ENCODE data around the gene FTO.
A peak's percentile ranks its signal among the peaks of the same experiment; 100 is the strongest.

FTO gene

DNA sequence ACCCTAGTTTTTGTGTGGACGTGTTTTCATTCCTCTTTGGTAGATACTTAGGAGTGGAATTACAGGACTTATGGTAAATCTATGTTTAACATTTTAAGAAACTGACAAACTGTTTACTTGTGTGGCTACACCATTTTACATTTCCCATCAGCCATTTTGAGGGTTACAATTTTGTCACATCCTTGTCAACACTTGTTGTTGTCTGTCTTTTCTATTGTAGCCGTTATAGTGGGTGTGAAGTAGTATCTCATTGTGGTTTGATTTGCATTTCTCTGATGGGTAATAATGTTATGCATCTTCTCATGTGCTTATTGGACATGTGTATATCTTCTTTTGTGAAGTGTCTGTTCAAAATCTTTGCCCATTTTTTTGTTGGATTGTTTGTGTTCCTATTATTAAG, 4.5 kb downstream of the FTO start:
- DNase-seq = no peak

DNA sequence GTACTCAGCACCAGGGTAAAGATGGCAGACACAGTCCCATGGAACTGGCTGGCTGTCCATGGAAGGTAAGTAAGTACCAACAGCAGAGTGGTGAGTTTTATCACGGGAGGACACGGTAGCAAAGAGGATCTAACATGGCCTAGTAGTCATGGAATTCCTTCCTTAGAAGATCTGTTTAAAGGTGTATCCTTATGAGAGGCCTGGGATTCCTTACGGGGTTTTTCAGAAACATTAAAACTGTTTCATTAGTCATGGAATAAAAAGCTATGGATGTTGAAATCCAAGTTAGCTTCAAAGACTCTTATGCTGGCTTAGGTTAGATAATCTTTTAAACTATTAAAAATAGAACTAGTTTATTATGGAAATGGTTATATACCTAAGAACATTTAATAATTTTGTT, 7.4 kb downstream of the FTO start:
- no peak for DNase-seq

DNA sequence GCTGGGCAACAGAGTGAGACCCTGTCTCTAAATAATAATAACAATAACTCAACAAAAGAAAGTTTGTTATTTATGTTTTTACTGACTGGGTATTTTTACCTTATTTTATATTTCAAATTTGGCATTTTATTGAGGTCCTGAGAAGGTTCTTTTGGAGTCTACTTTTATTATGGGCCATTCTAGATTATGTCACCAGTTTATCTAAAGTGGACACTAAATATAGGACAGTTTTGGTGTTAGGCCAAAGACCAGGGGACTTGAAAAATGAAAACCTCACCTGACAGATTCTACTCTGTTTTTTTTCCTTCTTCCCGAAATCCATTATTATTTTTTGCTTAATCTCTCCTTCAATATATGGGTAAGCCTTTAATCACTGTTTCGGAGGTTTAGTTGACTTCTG, 8.1 kb downstream of the FTO start:
- DNase-seq = no peak

DNA sequence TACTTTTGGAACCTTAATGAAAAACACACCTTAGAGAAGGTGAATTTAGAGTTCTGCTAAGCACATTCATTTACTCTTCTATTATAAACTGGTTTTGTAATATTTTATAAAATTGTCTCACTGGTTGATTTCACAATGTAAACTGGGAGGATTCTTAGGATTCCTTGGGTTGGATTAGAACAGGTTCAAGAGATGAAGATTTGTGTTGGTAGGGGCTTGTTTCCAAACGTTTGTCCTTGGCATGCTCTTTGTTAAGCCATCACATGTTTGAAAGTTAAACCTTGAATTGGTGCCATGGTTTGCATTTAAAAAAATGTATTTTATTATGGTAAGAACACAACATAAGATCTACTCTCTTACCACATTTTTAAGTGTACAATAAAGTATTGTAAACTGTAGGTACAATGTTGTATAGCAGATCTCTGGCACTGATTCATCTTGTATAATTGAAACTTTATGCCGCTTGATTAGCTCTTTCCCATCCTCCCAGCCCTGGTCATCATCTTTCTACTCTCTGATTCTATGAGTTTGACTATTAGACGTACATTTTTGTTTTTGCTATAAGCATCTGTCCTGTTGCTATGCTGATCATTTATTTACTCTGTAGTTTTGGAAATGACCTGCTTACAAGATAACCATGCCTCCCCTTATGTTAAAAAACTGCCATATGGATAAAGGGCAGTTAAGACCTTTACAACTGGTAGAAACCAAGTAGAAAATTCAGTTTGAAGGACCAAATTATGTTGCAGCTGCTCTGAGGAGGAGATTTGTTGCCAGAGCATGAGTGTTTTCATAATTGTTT, 9.6 kb downstream of the FTO start:
- no peak for DNase-seq

DNA sequence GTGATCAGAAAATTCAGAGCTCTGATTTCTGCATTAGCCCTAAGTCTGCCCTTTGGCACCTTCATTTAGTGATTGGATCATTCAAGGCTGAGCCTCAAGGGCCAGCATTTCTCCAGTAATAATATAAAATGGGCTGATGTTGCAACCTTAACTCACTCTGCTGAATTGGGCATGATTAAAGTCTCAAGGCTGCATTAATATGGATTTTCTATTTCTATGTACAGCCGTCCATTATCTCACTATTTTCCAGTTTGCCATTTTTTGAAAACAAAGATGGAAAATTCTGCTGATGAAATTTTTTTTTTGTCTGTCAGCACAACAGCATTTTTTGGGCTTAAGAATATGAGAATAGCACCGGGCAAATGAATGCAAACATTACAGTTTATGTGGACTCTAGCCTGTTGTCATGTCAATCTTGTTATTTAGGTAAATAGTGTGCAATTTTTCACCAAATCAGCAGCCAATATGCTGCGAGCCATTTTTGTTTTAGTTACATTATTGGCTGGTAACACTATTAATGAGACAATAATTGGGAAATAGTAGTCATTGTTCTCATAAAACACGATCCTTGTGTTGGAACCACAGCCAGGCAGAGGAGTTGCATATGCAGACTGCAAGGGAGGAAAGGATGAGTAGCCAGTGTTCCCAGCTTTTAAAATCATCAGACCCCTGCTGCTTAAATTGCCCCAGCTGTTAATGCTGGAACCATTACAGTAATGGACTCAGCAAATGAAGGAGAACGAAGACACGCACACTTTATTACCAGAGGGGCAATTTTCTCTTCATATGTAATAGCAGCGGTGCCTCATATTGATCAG, 10.5 kb downstream of the FTO start:
- DNase-seq = no peak

DNA sequence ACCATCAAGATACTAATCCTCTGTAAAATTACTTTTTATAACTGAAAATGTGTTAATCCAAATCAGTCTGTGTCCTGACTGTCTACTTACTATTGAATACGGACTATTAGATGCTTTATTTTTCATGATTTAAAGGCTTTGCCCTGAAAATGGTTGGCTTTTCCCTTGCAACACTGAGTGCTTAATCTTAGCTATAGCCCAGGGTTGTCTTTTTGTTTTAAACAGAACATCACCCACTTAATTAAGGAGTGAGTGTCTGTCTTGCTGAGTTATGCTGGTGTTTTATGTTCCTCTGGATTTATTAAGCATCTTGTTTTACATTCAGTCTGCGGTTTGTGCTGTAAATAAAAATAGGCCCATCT, 11.0 kb downstream of the FTO start:
- DNase-seq = no peak

DNA sequence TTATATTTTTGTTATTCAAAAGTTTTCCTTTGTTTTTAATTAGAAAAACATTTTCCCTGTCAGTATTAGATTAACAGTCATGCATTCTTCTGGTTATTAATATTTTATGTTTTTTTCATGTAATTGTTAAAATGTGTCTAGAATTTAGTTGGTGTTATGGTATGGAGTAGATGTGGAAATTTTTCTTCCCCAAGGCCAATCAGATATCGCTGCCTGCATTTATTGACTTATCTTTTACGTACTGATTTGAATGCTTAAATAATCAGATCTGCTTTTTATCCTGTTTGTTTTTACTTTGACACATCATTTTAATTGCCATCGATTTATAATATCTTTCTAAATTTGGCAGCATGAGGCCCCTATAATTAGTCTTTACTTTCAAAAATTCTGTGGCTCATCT, 13.6 kb downstream of the FTO start:
- no peak for DNase-seq

DNA sequence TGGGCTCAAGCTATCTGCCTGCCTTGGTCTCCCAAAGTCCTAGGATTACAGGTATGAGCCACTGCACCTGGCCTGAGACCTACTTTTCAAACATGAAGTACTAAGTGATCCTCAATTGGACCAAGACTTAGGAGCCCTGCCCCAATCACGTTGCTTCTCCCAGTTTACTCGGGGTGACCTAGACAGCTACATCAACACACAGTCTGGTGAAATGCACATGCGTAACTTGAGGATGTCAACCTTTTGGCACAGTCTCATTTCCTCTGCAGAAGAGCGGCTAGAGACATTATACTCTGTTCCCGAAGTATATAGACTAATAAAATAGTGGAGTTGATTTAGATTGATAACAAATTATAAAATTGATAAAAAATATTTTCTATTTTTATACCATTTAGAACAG, 17.1 kb downstream of the FTO start:
- no peak for DNase-seq

DNA sequence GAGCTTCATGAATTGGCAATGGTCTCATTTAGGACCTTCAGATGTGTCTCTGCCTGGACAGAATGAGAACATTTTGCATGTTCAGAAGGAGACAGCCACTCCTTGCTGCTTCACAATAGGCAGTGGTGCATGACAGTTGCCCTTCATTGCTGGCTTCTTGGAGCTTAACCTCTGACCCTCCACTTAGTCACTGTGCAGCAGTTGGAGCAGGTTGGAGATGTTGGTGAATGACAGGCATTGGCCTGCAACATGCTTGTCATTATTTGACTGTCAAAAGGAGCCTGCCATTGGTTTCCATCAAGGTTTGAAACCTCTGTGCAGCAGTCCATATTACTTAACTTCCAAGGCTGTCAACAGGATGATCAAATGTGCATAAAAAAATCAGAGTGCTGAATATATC, 22.7 kb downstream of the FTO start:
- DNase-seq = no peak

DNA sequence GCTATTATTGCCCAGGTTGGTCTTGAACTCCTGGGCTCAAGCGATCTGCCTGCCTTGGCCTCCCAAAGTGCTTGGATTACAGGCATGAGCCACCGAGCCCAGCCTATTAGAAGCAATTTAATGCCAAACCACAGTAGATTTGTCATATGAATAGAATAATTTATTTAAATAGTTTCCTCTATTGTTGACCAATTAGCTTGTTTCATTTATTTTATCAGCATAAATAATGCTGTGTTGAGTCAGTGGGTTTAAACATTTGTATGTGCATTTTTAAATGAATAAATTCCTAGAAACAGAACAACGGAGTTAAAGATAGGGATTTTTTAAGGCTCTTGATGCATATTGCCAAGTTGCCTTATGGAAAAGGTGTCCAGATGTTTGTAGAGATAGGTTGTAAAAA, 26.7 kb downstream of the FTO start:
- no peak for DNase-seq

DNA sequence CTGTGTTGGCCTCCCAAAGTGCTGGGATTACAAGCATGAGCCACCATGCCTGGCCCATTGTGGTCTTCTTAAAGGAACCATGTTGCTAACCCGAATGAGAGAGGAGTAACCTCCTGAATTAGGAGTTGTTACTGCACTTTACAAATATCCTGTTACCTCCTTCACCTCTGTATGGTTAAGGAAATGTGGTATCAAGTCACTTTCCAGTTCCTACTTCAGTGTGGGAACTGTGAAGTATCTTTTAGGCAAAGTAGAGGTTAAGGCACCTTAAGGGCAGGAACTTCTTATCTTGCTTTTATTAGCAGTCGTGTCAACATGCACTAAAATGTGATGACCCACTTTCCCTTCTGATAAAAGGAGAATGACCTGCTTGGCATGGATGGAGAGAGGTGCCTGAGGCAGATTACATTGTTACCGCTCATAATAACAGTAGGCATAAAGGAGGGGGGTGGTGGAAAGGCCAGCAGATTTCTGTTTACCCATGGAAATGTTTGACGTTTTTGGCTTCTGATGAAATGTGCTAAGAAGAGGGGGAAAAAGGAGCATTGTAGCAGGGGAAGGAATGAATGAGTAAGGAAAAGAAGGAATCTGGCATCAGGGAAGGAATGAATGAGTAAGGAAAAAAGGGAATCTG, 28.5 kb downstream of the FTO start:
- DNase-seq = no peak

DNA sequence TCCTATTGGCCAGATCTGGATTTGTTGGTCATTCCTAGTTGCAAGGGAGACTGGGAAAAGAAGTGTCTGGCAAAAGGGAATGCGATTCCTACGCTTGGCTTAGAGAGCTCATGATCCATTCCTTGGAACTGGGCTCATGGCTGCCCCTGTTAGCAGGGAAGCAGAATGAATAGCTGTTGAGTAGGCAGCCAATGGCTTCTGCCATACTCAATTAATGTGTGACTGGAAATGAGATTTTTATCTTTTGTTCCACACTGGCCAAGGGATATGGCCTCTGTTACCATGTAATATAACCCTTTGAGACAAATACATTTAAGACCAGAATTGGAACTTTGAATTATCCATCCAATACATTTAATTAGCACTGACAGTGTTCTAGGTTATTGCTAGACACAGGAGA, 31.0 kb downstream of the FTO start:
- DNase-seq = no peak

DNA sequence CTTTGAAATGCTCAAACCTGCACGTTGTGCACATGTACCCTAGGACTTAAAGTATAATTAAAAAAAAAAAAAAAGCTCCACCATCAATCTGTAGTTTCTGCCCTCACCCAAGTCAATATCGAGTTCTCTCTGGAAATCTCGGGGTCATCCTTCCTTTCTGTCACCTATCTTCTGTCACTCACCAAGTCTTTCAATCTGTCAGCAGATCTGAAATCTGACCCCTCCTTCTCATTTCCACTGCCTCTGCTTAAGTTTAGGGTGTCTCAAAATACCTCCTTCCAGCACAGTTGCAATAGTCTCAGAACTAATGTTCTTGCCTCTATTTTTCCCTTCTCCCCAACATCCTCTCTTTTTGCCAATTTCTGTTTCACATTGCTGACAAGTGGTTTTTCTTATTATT, 32.3 kb downstream of the FTO start:
- DNase-seq = no peak

DNA sequence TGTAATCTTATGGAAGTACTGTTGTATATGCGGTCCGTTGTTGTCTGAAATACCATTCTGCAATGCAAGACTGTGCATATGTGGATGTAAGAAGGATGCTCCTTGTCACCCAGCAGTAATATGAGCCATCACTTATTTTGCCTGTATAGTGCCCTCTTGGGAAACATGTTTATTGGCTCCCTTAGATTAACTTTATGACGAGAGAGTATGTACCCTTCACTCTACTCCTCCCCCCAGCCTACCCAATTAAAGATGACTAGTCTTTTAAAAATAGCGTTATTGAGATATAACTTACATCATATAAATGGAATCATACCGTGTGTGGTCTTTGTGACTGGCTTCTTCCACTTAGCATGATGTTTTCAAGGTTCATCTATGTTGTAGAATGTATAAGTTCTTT, 33.6 kb downstream of the FTO start:
- DNase-seq = no peak

DNA sequence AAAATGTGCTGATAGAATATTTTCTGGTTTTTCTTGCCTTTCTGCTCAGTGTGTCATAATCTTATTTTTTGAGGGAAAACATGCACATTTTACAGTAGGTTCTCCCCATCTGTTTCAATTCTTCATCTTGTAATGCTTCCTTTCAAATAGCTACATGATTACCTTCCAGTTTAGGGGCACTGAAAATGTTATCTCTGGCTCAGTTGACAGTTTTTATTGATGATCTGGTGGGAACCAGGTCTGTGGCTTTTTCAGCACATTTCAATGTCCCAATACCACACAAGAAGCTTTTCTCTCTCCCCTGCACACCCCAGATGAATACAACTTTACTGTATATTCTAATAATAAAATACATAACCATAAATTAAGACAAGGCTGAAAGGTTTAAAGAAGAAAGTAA, 36.5 kb downstream of the FTO start:
- no peak for DNase-seq

DNA sequence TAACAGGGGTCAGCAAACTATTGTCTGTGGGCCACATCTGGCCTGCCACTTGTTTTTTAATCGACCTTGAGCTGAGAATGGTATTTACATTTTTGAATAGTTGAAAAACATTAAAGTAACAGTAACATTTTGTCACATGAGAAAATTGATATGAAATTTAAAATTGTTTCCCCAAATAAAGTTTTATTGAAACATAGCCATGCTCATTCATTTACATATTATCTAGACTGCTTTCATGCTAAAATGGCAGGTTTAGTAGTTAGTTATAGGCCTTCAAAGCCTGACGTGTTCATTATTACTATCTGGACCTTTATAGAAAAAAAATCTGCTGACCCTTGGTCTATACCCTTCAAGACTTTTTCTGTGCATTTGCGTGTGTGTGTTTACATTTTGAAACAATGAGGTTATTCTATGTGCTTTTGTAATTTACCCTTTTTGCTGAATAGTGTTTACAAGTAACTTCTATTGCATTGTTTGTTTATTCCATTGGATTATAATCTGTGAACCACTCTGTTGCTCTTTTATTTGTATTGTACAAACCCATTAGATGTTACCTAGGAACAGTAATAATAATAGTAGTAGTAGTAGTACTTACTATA, 37.1 kb downstream of the FTO start:
- no peak for DNase-seq

DNA sequence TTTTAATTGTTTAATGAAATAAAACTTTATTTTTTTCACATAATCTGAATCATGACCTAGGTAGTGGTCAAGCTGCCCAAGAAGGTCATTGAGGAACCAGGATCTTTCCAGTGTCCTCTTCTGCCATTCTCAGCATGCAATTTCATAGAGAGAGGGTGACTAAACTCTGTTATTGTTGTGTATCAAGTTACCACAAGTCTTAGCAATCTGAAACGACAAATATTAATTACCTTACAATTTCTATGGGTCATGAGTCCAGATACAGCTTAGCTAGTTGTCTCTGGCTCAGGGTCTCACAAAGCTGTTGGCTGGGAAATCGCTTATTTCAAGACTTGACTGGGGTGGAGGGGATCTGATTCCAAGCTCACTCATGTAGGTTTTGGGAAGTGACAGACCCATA, 37.6 kb downstream of the FTO start:
- no peak for DNase-seq

DNA sequence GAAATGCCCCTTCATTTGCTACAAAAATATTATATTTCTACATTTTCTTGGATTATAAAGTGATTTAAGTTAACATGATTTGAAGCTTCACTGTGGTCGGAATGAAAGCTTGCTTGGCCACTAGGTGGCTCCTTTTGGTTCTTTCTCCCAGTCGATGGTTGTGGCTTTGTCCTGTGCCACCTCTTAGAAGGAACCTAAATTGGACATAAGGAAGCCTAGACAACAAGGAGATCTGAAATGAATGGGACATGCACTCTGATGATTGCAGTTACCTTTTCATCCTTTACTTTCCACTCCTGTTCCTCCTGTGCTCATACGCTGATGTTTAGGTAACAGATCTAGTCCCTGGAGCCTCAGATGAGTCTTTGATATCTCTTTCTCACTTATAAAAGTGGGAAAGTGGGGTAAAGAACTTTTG, 39.2 kb downstream of the FTO start:
- DNase-seq = peak in 1 of 51 donors; percentile 1

DNA sequence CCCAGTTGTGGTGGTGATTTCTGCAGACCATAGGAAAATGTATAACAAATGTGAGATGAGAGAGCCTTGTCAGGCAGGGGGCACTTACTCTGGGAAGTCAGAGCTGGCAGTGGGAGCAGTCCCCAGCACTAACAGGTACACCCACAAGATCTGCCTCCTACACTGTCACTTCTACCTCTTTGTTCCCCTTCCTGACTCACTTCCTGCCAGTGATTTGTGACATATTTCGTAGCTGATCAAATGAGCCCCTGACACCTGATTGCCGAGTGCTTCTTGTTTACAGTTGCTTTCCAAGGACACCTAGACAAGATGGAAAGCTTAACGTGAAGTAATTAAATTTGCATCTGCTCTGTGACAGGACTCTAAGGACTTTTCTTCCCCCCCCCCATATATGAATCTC, 40.5 kb downstream of the FTO start:
- peak in 2 of 51 donors; percentile 15 to 41 for DNase-seq

DNA sequence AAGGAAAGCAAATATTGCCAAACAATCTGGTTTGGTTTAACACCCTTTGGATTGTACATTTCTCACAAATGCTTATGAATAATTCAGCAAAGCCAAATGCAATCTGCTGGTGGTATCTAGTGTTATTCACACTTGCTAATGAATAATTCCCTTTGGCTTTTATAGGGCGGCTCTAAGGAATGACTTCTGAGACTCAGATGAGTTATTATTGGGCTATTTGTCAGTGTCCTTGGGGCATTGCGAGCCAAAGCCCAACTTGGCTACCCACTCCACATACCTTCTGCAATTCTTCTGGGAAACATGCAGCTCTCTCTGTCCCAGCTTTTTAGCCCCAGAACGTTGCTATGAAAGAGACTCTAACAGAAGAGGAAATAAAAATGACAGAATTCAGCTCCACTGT, 41.1 kb downstream of the FTO start:
- no peak for DNase-seq

DNA sequence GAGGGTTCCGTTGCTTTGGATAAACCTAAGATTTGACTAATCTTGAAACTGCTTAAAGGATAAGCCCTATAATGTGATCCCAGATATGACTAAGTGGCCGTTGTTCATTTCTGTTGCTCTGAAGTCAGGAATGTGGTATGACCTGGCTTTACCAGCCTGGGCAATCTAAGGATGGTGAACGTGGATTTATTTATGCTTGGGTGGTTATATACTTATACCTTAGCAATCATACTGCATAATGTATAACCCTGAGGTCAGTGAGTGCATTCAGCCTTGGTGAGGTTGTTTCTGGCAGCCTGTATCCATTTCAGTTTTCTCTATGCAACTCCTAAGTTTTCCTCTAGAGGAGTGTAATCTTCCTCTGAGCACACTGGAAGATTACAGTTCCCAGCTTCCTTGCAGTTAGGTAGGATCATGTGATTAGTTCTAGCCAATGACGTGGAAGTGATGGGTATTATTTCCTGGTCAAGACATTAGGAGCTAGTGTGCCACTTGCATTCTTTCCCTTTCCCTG, 41.9 kb downstream of the FTO start:
- DNase-seq = no peak

DNA sequence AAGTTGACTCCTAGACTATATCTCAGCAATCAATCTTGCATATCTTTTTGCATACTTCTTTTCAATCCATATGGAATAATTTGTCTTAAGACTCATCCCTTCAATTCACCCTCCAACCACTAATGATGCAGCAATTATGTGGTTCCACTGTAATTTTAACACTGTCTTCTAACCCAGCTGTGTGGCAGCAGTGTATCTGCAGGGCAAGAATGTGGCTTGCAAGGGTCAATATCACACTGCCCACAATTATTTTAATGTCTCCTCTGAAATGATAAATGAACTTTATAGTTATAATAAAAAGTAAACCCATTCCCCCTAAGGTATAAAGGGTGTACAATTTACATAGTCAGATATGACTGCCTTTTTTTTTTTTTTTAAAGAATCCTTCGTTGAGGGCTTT, 48.6 kb downstream of the FTO start:
- DNase-seq = no peak

Measured in hypothalamus (tissue), 51 donors.